ENCODE data around the gene ENTREP1.
"Not testable (repeated sequence)": the region's sequence is repeated elsewhere in the genome, so short reads cannot be mapped to it uniquely, and the experiment has no call there.

ENTREP1 gene

GRCh38 chr9:69324549-69325401 is at the start of gene ENTREP1:
Gene ENTREP1 (plus strand): TSS chr9:69325215. CDS start chr9:69325310, 95 bp downstream.
- ATAC-seq (peak; percentile 47), DNase-seq (peak; percentile 10)

- no peak for ATAC-seq
- no peak for DNase-seq
These were observed 48.2 kb upstream of the ENTREP1 start for GRCh38 chr9:69276775-69277174.

- ATAC-seq: peak; percentile 57
These were observed 45.8 kb upstream of the ENTREP1 start for GRCh38 chr9:69279084-69279731.

GRCh38 chr9:69279733-69280132 is 45.3 kb upstream of the ENTREP1 start:
- DNase-seq: no peak
- no peak for ATAC-seq

More at GRCh38 chr9:69279084-69279731, 45.8 kb upstream of the ENTREP1 start:
- DNase-seq: peak; percentile 6

GRCh38 chr9:69283003-69283402 is 42.0 kb upstream of the ENTREP1 start:
- no peak for DNase-seq
- ATAC-seq: no peak

- ATAC-seq (no peak), DNase-seq (no peak)
These were observed 32.9 kb upstream of the ENTREP1 start for GRCh38 chr9:69292078-69292477.

GRCh38 chr9:69293156-69293555 is 31.9 kb upstream of the ENTREP1 start:
- DNase-seq (no peak), ATAC-seq (no peak)

GRCh38 chr9:69295872-69296552 is 29.0 kb upstream of the ENTREP1 start:
- ATAC-seq (no peak), DNase-seq (no peak)

- DNase-seq (no peak), ATAC-seq (no peak)
These were observed 27.6 kb upstream of the ENTREP1 start for GRCh38 chr9:69297300-69297980.

- no peak for ATAC-seq
- DNase-seq: no peak
These were observed 25.7 kb upstream of the ENTREP1 start for GRCh38 chr9:69299315-69299714.

GRCh38 chr9:69299826-69300225 is 25.2 kb upstream of the ENTREP1 start:
- ATAC-seq (no peak), DNase-seq (no peak)

- DNase-seq (no peak), ATAC-seq (no peak)
These were observed 21.7 kb upstream of the ENTREP1 start for GRCh38 chr9:69303331-69303730.

GRCh38 chr9:69306895-69307445 is 18.0 kb upstream of the ENTREP1 start:
- DNase-seq, ATAC-seq: not testable (repeated sequence)

- DNase-seq (no peak), ATAC-seq (no peak)
These were observed 17.4 kb upstream of the ENTREP1 start for GRCh38 chr9:69307446-69308205.

GRCh38 chr9:69308206-69308931 is 16.6 kb upstream of the ENTREP1 start:
- DNase-seq (no peak), ATAC-seq (no peak)

GRCh38 chr9:69313175-69313574 is 11.8 kb upstream of the ENTREP1 start:
- ATAC-seq (no peak), DNase-seq (no peak)

- DNase-seq: no peak
- no peak for ATAC-seq
These were observed 10.5 kb upstream of the ENTREP1 start for GRCh38 chr9:69314547-69314946.

- ATAC-seq (no peak), DNase-seq (no peak)
These were observed 7.9 kb upstream of the ENTREP1 start for GRCh38 chr9:69317081-69317480.

- DNase-seq (peak; percentile 23), ATAC-seq (peak; percentile 95)
These were observed 7.1 kb upstream of the ENTREP1 start for GRCh38 chr9:69317894-69318293.

GRCh38 chr9:69319324-69320025 is 5.5 kb upstream of the ENTREP1 start:
- DNase-seq (no peak), ATAC-seq (no peak)

Measured in stimulated activated naive CD8-positive, alpha-beta T cell treated with anti-CD3 and anti-CD28 coated beads, Interleukin-15, Interleukin-2, amounts not matched to agents 100 U/mL and 50 U/mL, for 24 hours (primary cell).